ENCODE data around the gene SMCO3. TPM values are rescaled to one million over a fixed set of nuclear protein-coding genes. Genes with fewer than 3 reads are reported as not detected.
A peak's percentile ranks its signal among the peaks of the same experiment; 100 is the strongest.

SMCO3 gene
- total RNA-seq, 2 experiments from 2014 or later, result not detected

- Histone ChIP-seq H3K27ac (ENCODE audit: low read depth in 1 of 2, low read length in 2 of 2) (no peak overlapping the region), H3K27me3 (ENCODE audit: control insufficient read depth in 1 of 2, insufficient read depth in 2 of 2, low read length in 2 of 2) (no peaks in the 10 kb centered on the region), H3K4me1 (ENCODE audit: insufficient read depth, low read length) (no peaks in the 10 kb centered on the region), H3K9me3 (ENCODE audit: control insufficient read depth in 1 of 2, insufficient read depth in 1 of 2, low read length in 2 of 2) (no peaks in the 10 kb centered on the region), H3K36me3 (ENCODE audit: insufficient read depth, low read length) (no peaks in the 10 kb centered on the region), H3K4me3 (ENCODE audit: low read length) (no peak overlapping the region)
- H3K9me3 Mint-ChIP-seq, result no peaks in the 10 kb centered on the region
- intact Hi-C loops (cut with DNase I, micrococcal nuclease), result no loop called here
- no peak for TF ChIP-seq CTCF (IDR thresholded peaks at IDR 0.05)
- H3K4me3 Mint-ChIP-seq, result no peak overlapping the region
- H3K27ac Mint-ChIP-seq, result no peak overlapping the region
- POLR2A ChIA-PET, result no interaction called here
- no peaks in the 10 kb centered on the region for H3K4me1 Mint-ChIP-seq (ENCODE audit: low read depth)
- peak in 2 of 14 experiments; percentile 13 to 27 for DNase-seq
- CTCF ChIA-PET, result no interaction called here
- no peaks in the 10 kb centered on the region for H3K36me3 Mint-ChIP-seq (ENCODE audit: low read depth)
- peaks cover 7% of the 10 kb centered on the region for H3K27me3 Mint-ChIP-seq
- ATAC-seq (ENCODE audit: poor library complexity), result no peak
Observed at GRCh38 chr12:14828892-14829291, 14.9 kb upstream of the SMCO3 start.

GRCh38 chr12:14827043-14827442, 13.1 kb upstream of the SMCO3 start:
- H3K27me3 ChIP-seq (ENCODE audit: control insufficient read depth in 1 of 2, insufficient read depth in 2 of 2, low read length in 2 of 2), result no peaks in the 10 kb centered on the region
- Mint-ChIP-seq H3K36me3 (ENCODE audit: low read depth) (no peaks in the 10 kb centered on the region), H3K27ac (no peak overlapping the region), H3K4me1 (ENCODE audit: low read depth) (no peaks in the 10 kb centered on the region), H3K4me3 (no peak overlapping the region), H3K27me3 (no peaks in the 10 kb centered on the region), H3K9me3 (no peaks in the 10 kb centered on the region)
- intact Hi-C loops (cut with DNase I, micrococcal nuclease), result no loop called here
- DNase-seq, result no peak
- H3K27ac ChIP-seq (ENCODE audit: low read depth in 1 of 2, low read length in 2 of 2), result no peak overlapping the region
- TF ChIP-seq CTCF (IDR thresholded peaks at IDR 0.05), result no peak
- ChIA-PET CTCF (no interaction called here), POLR2A (no interaction called here)
- H3K4me1 ChIP-seq (ENCODE audit: insufficient read depth, low read length), result no peaks in the 10 kb centered on the region
- no peaks in the 10 kb centered on the region for H3K36me3 ChIP-seq (ENCODE audit: insufficient read depth, low read length)
- no peak for ATAC-seq (ENCODE audit: poor library complexity)
- H3K9me3 ChIP-seq (ENCODE audit: control insufficient read depth in 1 of 2, insufficient read depth in 1 of 2, low read length in 2 of 2), result no peaks in the 10 kb centered on the region
- H3K4me3 ChIP-seq (ENCODE audit: low read length), result no peak overlapping the region

- H3K4me1 Mint-ChIP-seq (ENCODE audit: low read depth), result no peaks in the 10 kb centered on the region
- H3K27me3 Mint-ChIP-seq, result peaks cover 2% of the 10 kb centered on the region
- TF ChIP-seq CTCF (IDR thresholded peaks at IDR 0.05), result no peak
- Histone ChIP-seq H3K4me1 (ENCODE audit: insufficient read depth, low read length) (no peaks in the 10 kb centered on the region), H3K27me3 (ENCODE audit: control insufficient read depth in 1 of 2, insufficient read depth in 2 of 2, low read length in 2 of 2) (no peaks in the 10 kb centered on the region), H3K4me3 (ENCODE audit: low read length) (no peak overlapping the region), H3K27ac (ENCODE audit: low read depth in 1 of 2, low read length in 2 of 2) (no peak overlapping the region), H3K36me3 (ENCODE audit: insufficient read depth, low read length) (no peaks in the 10 kb centered on the region), H3K9me3 (ENCODE audit: control insufficient read depth in 1 of 2, insufficient read depth in 1 of 2, low read length in 2 of 2) (no peaks in the 10 kb centered on the region)
- H3K27ac Mint-ChIP-seq, result no peak overlapping the region
- H3K4me3 Mint-ChIP-seq, result no peak overlapping the region
- no peaks in the 10 kb centered on the region for H3K36me3 Mint-ChIP-seq (ENCODE audit: low read depth)
- H3K9me3 Mint-ChIP-seq, result no peaks in the 10 kb centered on the region
- ChIA-PET POLR2A (no interaction called here), CTCF (no interaction called here)
- intact Hi-C loops (cut with DNase I, micrococcal nuclease), result no loop called here
- ATAC-seq (ENCODE audit: poor library complexity) (no peak), DNase-seq (no peak)
Observed at GRCh38 chr12:14826491-14826890, 12.5 kb upstream of the SMCO3 start.
